A549 (cell line): ENCODE measurements around the gene C14orf119.

ENCODE experiments used
- BCL3 ChIP-seq: fragments of >200 bp; sonication (Bioruptor Twin); formaldehyde crosslinking; IDR thresholded peaks from 3 replicates; pipeline ENCODE4 v1.6.1; 2016
- CHD2 ChIP-seq: fragments of 150-350 bp; IDR thresholded peaks from 2 replicates; pipeline ENCODE4 v1.6.1; 2014; ENCODE audit warnings: low read length; ENCODE audit not compliant: partially characterized antibody
- CHD4 ChIP-seq: fragments of 200-600 bp; sonication (generic); IDR thresholded peaks from 2 replicates; pipeline ENCODE4 v1.6.1; 2016; ENCODE audit warnings: antibody characterized with exemption, mild to moderate bottlenecking, borderline replicate concordance
- EP300 ChIP-seq, 2 experiments: fragments of >200 bp; sonication (Bioruptor Twin); formaldehyde crosslinking; IDR thresholded peaks; 2 replicates in 1 of 2; 3 replicates in 1 of 2; pipeline ENCODE4 v1.6.1; 2016 to 2017
- GATA3 ChIP-seq: IDR thresholded peaks from 2 replicates; pipeline ENCODE4 v1.6.1; 2012; ENCODE audit warnings: borderline replicate concordance
- MAZ ChIP-seq: fragments of 150-350 bp; IDR thresholded peaks from 2 replicates; pipeline ENCODE4 v1.6.1; 2014; ENCODE audit warnings: antibody characterized with exemption, low read depth, low read length, borderline replicate concordance
- MYC ChIP-seq: IDR thresholded peaks from 2 replicates; pipeline ENCODE4 v1.6.1; 2012; ENCODE audit warnings: mild to moderate bottlenecking, inconsistent platforms, low read length, improper control_type of control experiment, borderline replicate concordance
- NPAS2 ChIP-seq: fragments of 250-450 bp; sonication (Bioruptor Pico); IDR thresholded peaks from 2 replicates; pipeline ENCODE4 v1.8.0; 2022; ENCODE audit warnings: mild to moderate bottlenecking, moderate library complexity, borderline replicate concordance
- REST ChIP-seq: fragments of 200-600 bp; sonication (generic); IDR thresholded peaks from 2 replicates; pipeline ENCODE4 v1.6.1; 2016; ENCODE audit warnings: antibody characterized with exemption, mild to moderate bottlenecking, moderate library complexity
- RNF2 ChIP-seq: fragments of 200-600 bp; sonication (generic); IDR thresholded peaks from 2 replicates; pipeline ENCODE4 v1.6.1; 2016; ENCODE audit warnings: low read depth, mild to moderate bottlenecking, antibody characterized with exemption, moderate library complexity, borderline replicate concordance
- SMC3 ChIP-seq: fragments of >200 bp; sonication (Bioruptor Twin); formaldehyde crosslinking; IDR thresholded peaks from 3 replicates; pipeline ENCODE4 v1.6.1; 2018; ENCODE audit warnings: inconsistent platforms
- SREBF2 ChIP-seq: fragments of 450-650 bp; IDR thresholded peaks from 2 replicates; pipeline ENCODE4 v1.6.1; 2014; ENCODE audit warnings: mild to moderate bottlenecking, moderate library complexity
- TF ChIP-seq, protein P1 (sequence below): fragments of >200 bp; sonication (Bioruptor Twin); formaldehyde crosslinking; IDR thresholded peaks from 3 replicates; pipeline ENCODE4 v1.5.1; 2016

GRCh38 chr14:23145794-23146350, 50.6 kb downstream of the C14orf119 start:
- TF ChIP-seq, protein P1, sequence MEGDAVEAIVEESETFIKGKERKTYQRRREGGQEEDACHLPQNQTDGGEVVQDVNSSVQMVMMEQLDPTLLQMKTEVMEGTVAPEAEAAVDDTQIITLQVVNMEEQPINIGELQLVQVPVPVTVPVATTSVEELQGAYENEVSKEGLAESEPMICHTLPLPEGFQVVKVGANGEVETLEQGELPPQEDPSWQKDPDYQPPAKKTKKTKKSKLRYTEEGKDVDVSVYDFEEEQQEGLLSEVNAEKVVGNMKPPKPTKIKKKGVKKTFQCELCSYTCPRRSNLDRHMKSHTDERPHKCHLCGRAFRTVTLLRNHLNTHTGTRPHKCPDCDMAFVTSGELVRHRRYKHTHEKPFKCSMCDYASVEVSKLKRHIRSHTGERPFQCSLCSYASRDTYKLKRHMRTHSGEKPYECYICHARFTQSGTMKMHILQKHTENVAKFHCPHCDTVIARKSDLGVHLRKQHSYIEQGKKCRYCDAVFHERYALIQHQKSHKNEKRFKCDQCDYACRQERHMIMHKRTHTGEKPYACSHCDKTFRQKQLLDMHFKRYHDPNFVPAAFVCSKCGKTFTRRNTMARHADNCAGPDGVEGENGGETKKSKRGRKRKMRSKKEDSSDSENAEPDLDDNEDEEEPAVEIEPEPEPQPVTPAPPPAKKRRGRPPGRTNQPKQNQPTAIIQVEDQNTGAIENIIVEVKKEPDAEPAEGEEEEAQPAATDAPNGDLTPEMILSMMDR, result no peak
- TF ChIP-seq SMC3 (no peak), BCL3 (no peak), MAZ (no peak), CHD4 (no peak), EP300 (IDR thresholded peaks at IDR 0.05) (no peak), NPAS2 (CRISPR knock-in tag) (no peak), REST (no peak), SREBF2 (no peak), GATA3 (no peak), CHD2 (no peak), MYC (no peak), RNF2 (no peak)
